Adrenal gland (tissue), 5 donors: ENCODE measurements around the gene KRTAP1-3.

Experiments
- POLR2A ChIP-seq, 2 donors: fragments of 450-650 bp; IDR thresholded peaks; one replicate each; pipeline ENCODE4 v1.6.1; 2017; ENCODE audit warnings: antibody characterized with exemption in 2 of 2, mild to moderate bottlenecking in 2 of 2, moderate library complexity in 1 of 2
- TF ChIP-seq, protein P1 (sequence below), 6 experiments: fragments of 450-650 bp in 4 of 6; fragments of 200-600 bp in 2 of 6; sonication (generic) in 1 of 6; IDR thresholded peaks; 1 replicate in 5 of 6; 2 replicates in 1 of 6; pipeline versions ENCODE4 v1.5.1 to v1.8.0; 2016 to 2021; ENCODE audit warnings: antibody characterized with exemption in 6 of 6, mild to moderate bottlenecking in 2 of 6, moderate library complexity in 1 of 6
- donor health status: DM: no; HTN: no; CAD: no.

DNA sequence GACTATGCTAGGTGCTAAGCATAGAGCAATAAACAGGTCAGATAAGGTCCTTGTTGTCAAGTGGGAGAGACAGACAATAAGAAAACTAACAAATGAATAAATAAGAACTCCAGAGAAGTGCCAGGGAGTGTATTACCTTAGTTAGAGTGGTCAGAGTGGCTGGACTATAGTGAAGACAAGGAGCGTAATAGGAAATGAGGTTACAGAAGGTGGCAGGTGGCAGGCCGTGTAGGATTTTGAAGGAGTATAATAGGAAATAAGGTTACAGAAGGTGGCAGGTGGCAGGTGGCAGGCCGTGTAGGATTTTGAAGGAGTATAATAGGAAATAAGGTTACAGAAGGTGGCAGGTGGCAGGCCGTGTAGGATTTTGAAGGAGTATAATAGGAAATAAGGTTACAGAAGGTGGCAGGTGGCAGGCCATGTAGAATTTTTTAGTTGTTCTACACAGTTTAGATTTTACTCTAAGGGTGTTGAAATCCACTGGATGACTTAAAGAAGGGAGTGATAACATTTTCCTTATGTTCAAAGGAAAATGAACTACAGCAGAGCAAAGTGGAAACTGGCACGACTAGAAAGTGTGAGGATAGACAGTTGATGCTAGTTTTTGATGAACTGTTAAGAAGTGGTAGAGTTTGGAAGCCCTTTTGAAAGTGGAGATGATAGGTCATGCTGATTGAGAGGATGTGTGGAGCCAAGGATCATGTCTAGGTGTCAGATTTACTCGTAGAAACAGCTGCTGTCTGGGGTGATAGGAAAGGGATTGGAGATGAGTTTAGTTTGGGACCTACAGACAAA lies 22.2 kb downstream of the KRTAP1-3 start:
- TF ChIP-seq, protein P1, sequence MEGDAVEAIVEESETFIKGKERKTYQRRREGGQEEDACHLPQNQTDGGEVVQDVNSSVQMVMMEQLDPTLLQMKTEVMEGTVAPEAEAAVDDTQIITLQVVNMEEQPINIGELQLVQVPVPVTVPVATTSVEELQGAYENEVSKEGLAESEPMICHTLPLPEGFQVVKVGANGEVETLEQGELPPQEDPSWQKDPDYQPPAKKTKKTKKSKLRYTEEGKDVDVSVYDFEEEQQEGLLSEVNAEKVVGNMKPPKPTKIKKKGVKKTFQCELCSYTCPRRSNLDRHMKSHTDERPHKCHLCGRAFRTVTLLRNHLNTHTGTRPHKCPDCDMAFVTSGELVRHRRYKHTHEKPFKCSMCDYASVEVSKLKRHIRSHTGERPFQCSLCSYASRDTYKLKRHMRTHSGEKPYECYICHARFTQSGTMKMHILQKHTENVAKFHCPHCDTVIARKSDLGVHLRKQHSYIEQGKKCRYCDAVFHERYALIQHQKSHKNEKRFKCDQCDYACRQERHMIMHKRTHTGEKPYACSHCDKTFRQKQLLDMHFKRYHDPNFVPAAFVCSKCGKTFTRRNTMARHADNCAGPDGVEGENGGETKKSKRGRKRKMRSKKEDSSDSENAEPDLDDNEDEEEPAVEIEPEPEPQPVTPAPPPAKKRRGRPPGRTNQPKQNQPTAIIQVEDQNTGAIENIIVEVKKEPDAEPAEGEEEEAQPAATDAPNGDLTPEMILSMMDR (IDR thresholded peaks at IDR 0.05) = no peak
- no peak for TF ChIP-seq POLR2A (IDR thresholded peaks at IDR 0.05)
